RPMI7951 (cell line): ENCODE measurements around the gene CIAO3. TPM values are rescaled to one million over a fixed set of nuclear protein-coding genes. Genes with fewer than 3 reads are reported as not detected.
"Not testable (repeated sequence)": the region's sequence is repeated elsewhere in the genome, so short reads cannot be mapped to it uniquely, and the experiment has no call there.

ENCODE experiments used
- DNase-seq: peaks from one replicate; pipeline ENCODE4 v3.0.0-alpha.2; 2012; ENCODE audit warnings: low read depth
- total RNA-seq: library from RNA; depleted of rRNA; stranded (reverse); fragments of >200 nt; shearing (Covaris generic); gene quantifications from 2 replicates; pipeline ENCODE4 v1.2.3, GENCODE V29; 2014

The CIAO3 gene
- total RNA-seq, 1 experiment from 2014 or later: 21.7 TPM

- no peak for DNase-seq
Measured at GRCh38 chr16:760545-761343, 19.9 kb upstream of the CIAO3 start, which contains the start of gene MSLN. Gene MSLN (plus strand): TSS chr16:760734. CDS start chr16:762681, 1,947 bp downstream.

DNA sequence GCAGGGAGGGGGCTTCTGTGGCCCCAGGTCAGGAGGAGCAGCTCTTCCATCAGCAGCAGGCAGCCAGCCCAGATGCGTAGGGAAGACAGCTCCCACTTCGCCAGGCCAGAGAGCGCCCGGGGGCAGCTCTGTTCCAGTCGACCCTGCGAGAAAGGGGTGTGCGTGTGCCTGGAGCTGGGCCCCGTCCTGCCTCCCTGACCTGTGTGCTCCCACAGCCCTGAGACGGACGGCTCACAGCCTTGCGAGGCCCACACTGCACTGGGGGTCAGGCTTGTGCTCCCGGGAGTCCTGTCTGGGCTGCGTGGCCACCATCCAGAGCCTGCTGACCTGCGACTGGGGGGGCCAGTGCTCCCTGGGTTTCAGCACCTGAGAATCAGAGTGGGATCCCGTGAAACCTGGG, 19.3 kb upstream of the CIAO3 start:
- no peak for DNase-seq

- DNase-seq: no peak
Measured at GRCh38 chr16:759110-759910, 18.5 kb upstream of the CIAO3 start.

DNA sequence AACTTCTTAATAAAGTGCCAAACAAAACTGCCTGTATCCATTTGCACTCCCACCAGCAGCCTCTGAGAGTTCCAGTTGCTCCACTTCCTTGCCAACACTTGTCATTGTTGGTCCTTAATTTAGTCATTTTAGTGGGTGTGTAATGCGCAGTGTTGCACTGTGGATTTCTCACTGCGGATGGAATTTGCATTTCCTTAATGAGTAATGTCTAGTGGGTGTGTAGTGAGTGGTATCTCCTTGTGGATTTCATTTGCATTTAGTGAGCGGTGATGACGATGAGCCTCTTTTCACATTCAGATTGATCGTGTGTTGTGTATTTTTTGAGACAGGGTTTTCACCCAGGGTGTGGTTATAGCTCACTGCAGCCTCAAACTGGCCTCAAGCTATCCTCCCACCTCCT, 15.6 kb upstream of the CIAO3 start:
- no peak for DNase-seq

DNA sequence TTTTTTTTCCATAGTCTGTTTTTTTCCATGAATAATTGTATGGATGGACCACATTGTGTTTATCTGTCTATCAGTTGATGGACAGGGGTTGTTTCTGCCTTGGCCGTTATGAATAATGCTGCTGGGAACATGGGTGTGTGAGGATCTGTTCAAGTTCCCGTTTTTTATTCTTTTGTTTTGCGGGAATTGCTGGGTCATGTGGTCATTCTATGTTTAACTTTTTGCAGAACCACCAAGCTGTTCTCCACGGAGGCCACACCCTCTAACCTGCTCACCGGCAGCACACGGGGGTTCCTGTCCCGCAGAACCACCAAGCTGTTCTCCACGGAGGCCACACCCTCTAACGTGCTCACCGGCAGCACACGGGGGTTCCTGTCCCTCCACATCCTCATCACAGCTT, 13.9 kb upstream of the CIAO3 start:
- DNase-seq: no peak

GRCh38 chr16:754121-754607, 13.4 kb upstream of the CIAO3 start:
- DNase-seq: not testable (repeated sequence)

DNA sequence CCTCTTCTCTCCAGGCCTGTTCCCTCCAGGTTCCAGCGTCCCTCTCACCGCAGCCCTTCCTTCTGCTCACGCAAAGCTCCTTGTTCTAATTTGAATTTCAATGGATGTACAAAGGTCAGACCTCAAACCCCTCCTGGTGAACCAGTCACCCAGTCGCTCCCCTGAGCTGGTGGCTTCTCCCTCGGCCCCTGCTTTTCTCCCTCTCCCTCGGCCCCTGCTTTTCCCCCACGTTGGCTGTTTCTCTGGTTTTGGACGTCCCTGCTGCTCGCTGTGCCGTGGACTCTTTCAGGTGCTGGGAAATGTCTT, 11.2 kb upstream of the CIAO3 start:
- no peak for DNase-seq

DNA sequence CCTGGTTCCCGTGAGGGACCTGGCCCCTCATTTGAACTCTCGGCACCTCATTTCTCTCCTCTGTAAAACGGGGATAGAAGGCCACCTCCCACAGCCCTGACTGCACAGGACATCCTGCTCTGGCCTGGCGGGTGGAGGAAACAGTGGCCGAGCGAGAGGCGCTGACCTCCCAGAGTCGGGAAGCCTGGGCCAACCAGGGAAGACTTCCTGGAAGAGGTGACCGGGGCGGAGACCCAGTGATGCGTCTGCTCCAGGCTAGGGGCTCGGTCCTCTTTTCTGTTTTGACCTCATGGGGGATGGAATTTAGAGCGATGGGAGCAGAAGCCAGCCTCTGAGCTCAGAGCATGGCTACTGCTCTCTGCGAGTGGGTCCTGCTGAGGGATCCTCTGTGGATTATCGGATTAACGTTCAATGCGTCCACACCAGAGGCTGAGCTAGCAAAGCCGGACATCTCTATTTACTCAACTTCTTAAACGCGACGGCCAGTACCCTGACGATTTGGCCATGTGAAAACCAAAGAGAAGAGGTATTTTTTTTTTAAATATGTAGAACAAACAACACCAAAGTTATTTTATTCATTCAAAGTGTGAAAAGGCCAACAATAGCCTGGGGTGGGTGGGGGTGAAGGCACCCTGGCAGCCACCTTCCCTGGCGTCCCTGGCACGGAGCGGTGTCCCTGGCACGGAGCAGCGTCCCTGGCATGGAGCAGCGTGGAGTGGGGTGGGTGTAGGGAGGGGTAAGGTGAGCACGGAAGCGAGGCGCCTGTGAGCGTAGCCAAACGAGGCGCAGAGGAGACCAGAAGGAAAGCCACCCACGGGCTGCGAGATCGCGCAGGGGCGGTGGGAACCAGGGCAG, 10.6 kb upstream of the CIAO3 start:
- no peak for DNase-seq

GRCh38 chr16:750485-750884, 9.7 kb upstream of the CIAO3 start:
- no peak for DNase-seq

DNA sequence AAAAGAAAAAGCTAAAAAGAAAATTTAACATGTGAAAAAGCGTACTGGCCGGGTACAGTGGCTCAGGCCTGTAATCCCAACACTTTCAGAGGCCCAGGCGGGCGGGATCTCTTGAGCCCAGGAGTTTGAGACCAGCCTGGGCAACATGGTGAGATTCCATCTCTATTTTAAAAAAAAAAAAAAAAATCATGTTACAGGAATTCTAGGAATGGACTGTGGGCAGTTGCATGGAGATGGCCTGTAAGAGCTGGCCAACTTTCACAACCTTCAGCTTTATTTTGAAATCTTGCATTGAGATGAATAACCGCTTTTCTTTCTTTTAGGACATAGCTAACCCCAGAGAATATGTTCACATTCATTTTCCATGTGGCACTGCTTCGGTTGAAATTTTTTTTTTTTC, 8.2 kb upstream of the CIAO3 start:
- no peak for DNase-seq

- DNase-seq: no peak
Measured at GRCh38 chr16:747978-748746, 7.4 kb upstream of the CIAO3 start.

DNA sequence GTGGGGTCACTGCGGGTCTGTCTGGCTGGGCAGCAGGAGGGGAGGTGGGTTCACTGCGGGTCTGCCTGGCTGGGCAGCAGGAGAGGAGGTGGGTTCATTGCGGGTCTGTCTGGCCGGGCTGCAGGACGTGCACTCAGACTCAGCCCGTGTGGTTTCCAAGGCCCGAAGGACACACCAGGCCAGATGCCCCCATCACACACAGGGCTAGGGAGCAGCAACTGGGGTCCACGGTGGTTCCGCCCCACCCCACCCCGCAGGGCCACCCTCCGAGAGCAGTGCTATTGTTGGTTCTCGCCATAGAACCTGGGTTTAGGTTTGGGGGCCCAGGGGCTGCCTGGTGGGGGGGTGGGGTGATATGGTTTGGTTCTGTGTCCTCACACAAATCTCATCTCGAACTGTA, 5.8 kb upstream of the CIAO3 start:
- no peak for DNase-seq

DNA sequence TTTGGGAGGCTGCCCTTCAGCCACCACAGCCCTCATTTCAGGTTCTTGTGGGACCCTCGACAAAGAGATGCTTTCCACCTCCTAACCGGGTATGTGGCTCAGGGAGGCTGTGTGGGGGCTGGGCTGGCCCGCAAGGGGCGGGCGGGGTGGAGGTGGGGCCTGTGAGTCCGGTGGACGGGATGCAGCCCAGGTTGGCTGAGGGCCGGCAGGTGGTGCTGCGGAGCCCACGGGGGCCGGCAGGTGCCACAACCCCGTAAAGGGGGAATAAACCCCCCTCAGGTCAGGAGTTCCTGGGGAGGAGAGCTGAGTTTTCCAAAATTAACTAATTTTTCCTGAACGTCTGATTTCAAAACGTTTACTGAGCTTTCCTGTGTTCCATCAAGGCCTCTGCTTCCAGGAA, 4.9 kb upstream of the CIAO3 start:
- no peak for DNase-seq

DNA sequence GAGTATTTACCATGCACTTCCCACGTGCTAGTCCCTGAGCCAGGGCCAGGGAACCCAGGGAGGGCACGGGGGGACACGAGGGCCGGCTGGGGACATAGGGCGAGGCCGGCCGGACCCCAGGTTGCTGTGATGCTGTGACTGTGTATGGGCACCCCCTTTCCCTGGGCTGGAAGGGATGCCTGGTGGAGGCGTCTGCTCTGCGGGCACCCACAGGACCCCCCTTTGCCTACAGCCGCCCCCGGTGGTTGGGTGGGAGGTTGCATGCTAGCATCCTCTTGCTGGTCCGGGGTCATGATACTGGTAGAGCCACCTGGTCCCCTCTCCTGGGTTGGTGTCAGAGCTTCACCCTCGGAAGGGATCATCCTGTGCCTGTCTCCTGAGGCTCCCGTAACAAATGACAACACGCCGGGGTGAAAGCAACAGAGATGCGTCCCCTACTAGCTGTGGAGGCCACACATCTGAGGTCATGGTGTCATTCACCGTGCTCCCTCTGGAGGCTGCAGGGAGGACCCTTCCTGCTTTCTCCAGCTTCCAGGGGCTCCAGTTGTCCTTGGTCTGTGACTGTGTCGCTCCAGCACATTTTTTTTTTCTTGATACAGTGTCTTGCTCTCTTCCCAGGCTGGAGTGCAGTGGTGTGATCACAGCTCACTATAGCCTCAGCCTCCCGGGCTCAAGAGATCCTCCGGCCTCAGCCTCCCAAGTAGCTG, 3.1 kb upstream of the CIAO3 start:
- DNase-seq: no peak

DNA sequence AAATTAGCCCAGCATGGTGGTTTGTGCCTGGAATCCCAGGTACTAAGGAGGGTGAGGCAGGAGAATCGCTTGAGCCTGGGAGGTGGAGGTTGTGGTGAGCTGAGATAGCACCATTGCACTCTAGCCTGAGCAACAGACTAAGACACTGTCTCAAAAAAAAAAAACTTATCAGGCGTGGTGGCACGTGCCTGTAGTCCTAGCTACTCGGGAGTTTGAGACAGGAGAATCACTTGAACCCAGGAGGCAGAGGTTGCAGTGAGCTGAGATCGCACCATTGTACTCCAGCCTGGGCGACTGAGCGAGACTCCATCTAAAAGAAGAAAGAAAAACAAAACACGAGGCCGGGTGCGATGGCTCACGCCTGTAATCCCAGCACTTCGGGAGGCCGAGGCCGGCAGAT, 2.1 kb upstream of the CIAO3 start:
- not testable (repeated sequence) for DNase-seq

DNA sequence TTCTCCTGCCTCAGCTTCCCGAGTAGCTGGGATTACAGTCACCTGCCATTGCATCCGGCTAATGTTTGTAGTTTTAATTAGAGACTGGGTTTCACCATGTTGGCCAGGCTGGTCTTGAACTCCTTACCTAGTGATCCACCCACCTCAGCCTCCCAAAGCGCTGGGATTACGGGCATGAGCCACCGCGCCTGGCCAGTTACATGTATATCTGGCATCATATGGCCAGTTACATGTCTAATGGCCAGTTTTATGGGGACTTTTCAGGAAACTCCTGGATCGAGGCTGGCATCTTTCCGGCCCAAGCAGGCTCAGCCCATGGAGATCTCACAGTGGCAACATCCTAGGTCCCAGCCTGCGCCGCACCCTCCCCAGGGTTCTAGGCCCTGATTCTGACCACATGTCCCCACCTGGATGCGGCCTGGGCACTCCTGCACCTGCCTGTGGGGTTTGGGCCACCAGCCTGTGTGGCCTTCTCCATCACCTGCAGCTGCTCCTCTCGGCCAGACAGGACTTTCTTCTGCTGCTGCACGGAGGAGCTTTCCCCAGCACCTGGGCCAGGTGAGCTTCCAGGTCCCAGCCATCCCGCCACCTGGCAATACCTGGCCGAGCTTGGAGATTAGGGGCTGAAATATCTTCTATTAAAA, 1.3 kb upstream of the CIAO3 start:
- no peak for DNase-seq

- DNase-seq: no peak
Measured at GRCh38 chr16:740459-740763, 386 bp downstream of the CIAO3 start.

DNA sequence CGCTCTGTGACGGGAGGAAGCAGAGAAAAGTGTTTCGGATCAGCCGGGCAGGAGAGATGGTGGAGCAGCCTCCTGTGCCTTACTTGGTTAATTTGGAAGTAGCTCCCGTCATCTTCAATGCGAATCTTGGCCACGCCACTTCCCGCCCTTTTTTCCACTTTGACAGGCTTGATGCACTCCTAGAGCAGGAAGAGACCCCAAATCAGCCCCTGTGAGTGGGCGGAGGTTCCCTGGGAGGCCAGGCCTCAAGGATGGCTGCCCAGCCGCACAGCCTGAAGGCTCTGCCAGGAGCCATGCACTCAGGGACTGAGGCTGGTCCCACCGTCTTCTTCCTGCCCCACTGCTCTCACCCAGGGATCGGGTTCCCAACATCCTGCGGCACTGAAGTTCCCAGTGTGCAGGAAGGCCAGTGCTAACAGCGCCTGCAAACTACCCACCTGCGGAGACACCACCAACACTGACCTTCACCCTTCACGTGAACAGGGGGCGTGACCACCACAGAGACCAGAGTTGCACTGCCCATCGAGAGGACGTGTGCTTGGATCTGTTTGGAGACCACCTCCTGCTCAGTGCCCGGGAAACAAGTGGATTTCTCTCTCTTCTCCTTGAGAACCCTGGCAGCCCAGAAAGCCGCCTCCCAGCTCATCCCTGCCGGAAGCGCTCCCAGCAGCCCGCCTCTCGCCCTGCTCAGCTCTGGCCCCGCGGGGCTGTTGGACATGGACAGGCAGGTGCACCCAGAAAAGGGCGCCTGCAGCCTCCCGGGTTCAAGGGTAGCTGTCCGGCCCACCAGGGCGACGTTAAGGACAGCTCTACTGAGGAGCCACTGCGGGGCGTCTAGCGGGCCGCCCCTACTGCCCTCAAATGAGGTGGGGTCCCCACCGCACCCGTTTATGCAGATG, 988 bp downstream of the CIAO3 start:
- no peak for DNase-seq

- no peak for DNase-seq
Measured at GRCh38 chr16:736936-737481, 3.8 kb downstream of the CIAO3 start.
